Measurements from ENCODE around the gene ZNF540. TPM values are rescaled to one million over a fixed set of nuclear protein-coding genes. Genes with fewer than 3 reads are reported as not detected.

The ZNF540 gene
- total RNA-seq, 1 experiment from 2014 or later, result not detected

- peaks cover 41 to 55% of the 10 kb centered on the region in 2 experiments; a peak in 3 of 4 replicates for H3K9me3 ChIP-seq (ENCODE audit: control insufficient read depth in 1 of 2, insufficient read depth in 1 of 2, low read depth in 1 of 2, low read length in 2 of 2)
- no peaks in the 10 kb centered on the region for H4K20me1 ChIP-seq (ENCODE audit: insufficient read depth)
- H3K9ac ChIP-seq (ENCODE audit: low read length), result no peak overlapping the region
These were observed 29.9 kb upstream of the ZNF540 start for GRCh38 chr19:37564624-37565369.

More at GRCh38 chr19:37564624-37565369, 29.9 kb upstream of the ZNF540 start:
- ATAC-seq (no peak), DNase-seq (ENCODE audit: low read depth, low spot score) (no peak)
- BruUV-seq (replicated peaks), result no TSS peak
- ChIA-PET RAD21 (ENCODE audit: low non-redundant PET in 1 of 2, low total read pairs in 2 of 2, uncharacterized antibody in 2 of 2, unreplicated experiment in 2 of 2) (no interaction called here), CTCF (no interaction called here), POLR2A (no interaction called here)
- TF ChIP-seq FOSL1 (IDR thresholded peaks at IDR 0.05; ENCODE audit: low read depth) (no peak), POLR2AphosphoS5 (IDR thresholded peaks at IDR 0.05; ENCODE audit: low read depth, low read length) (no peak), EZH2phosphoT487 (IDR thresholded peaks at IDR 0.05; ENCODE audit: borderline replicate concordance) (no peak), ZNF274 (IDR thresholded peaks at IDR 0.05; ENCODE audit: low read depth, low read length) (peak; percentile 85), CBX3 (IDR thresholded peaks at IDR 0.05; ENCODE audit: low read depth) (no peak), CEBPB (IDR thresholded peaks at IDR 0.05; ENCODE audit: low read depth) (no peak), ZBTB33 (IDR thresholded peaks at IDR 0.05; ENCODE audit: extremely low read depth, insufficient replicate concordance, low read length) (no peak), MAX (IDR thresholded peaks at IDR 0.05) (no peak)
- no peak overlapping the region for H3K4me2 ChIP-seq (ENCODE audit: low read length)
- no peaks in the 10 kb centered on the region for H3K79me2 ChIP-seq (ENCODE audit: insufficient read depth, low read length)
- no peaks in the 10 kb centered on the region for H3K9me2 ChIP-seq (ENCODE audit: insufficient read depth)
- H3K27me3 ChIP-seq (ENCODE audit: insufficient read depth, low read length), result no peaks in the 10 kb centered on the region
- no peak overlapping the region for H3K4me3 ChIP-seq (replicated peaks in 1 of 2; ENCODE audit: low read depth in 1 of 2, low read length in 2 of 2)
- H3K27ac ChIP-seq (ENCODE audit: low read depth, low read length), result no peak overlapping the region
- H3K36me3 ChIP-seq (ENCODE audit: control insufficient read depth in 1 of 2, insufficient read depth in 2 of 2, low read length in 2 of 2), result no peaks in the 10 kb centered on the region
- H2AFZ ChIP-seq (ENCODE audit: low read depth, low read length, poor library complexity, severe bottlenecking), result no peak overlapping the region
- intact Hi-C loops (cut with micrococcal nuclease), result no loop called here
- H3K4me1 ChIP-seq (ENCODE audit: control insufficient read depth in 1 of 2, insufficient read depth in 2 of 2, low read length in 2 of 2), result no peaks in the 10 kb centered on the region
